H9 (cell line): ENCODE measurements around the gene PPP2R2B. TPM values are rescaled to one million over a fixed set of nuclear protein-coding genes. Genes with fewer than 3 reads are reported as not detected.
A peak's percentile ranks its signal among the peaks of the same experiment; 100 is the strongest.

ENCODE experiments used
- DNase-seq: peaks from one replicate; pipeline ENCODE4 v3.0.0-alpha.2; 2017
- H2AFZ ChIP-seq: one replicate; pipeline ENCODE4 v1.6.1; 2013; ENCODE audit warnings: mild to moderate bottlenecking, low read length, control low read depth, moderate library complexity
- H2AK5ac ChIP-seq: 2 replicates; pipeline ENCODE4 v1.6.1; 2013; ENCODE audit warnings: low read length, control low read depth, mixed read lengths; ENCODE audit not compliant: insufficient read length
- H2BK120ac ChIP-seq: one replicate; pipeline ENCODE4 v1.6.1; 2013; ENCODE audit warnings: low read depth, mild to moderate bottlenecking, low read length, control low read depth, inconsistent platforms; ENCODE audit not compliant: poor library complexity, severe bottlenecking
- H2BK12ac ChIP-seq: 2 replicates; pipeline ENCODE4 v1.6.1; 2013; ENCODE audit warnings: low read length, control low read depth, mixed read lengths, low read depth; ENCODE audit not compliant: insufficient read length
- H2BK15ac ChIP-seq: 2 replicates; pipeline ENCODE4 v1.6.1; 2013; ENCODE audit warnings: low read depth, low read length, control low read depth
- H2BK20ac ChIP-seq: one replicate; pipeline ENCODE4 v1.6.1; 2013; ENCODE audit warnings: low read depth, mild to moderate bottlenecking, low read length, control low read depth, inconsistent platforms; ENCODE audit not compliant: poor library complexity, severe bottlenecking
- H2BK5ac ChIP-seq: 2 replicates; pipeline ENCODE4 v1.6.1; 2013; ENCODE audit warnings: low read length, control low read depth, mixed read lengths; ENCODE audit not compliant: insufficient read length
- H3K14ac ChIP-seq: 2 replicates; pipeline ENCODE4 v1.6.1; 2013; ENCODE audit warnings: low read length, control low read depth; ENCODE audit not compliant: insufficient read depth
- H3K18ac ChIP-seq: 2 replicates; pipeline ENCODE4 v1.6.1; 2013; ENCODE audit warnings: low read depth, mild to moderate bottlenecking, mixed read lengths, low read length, control low read depth; ENCODE audit not compliant: insufficient read length
- H3K23ac ChIP-seq: 2 replicates; pipeline ENCODE4 v1.6.1; 2013; ENCODE audit warnings: low read length, control low read depth, mixed read lengths, low read depth; ENCODE audit not compliant: insufficient read length
- H3K23me2 ChIP-seq: 2 replicates; pipeline ENCODE4 v1.6.1; 2013; ENCODE audit warnings: low read depth, mild to moderate bottlenecking, mixed read lengths, low read length, control low read depth; ENCODE audit not compliant: insufficient read length, poor library complexity, severe bottlenecking
- H3K27ac ChIP-seq: 2 replicates; pipeline ENCODE4 v1.5.1; 2013; ENCODE audit warnings: low read length, control low read depth, mixed read lengths, low read depth; ENCODE audit not compliant: insufficient read length
- H3K27me3 ChIP-seq: 2 replicates; pipeline ENCODE4 v1.6.1; 2013; ENCODE audit warnings: low read length, control low read depth, inconsistent platforms; ENCODE audit not compliant: insufficient read depth
- H3K4ac ChIP-seq: 2 replicates; pipeline ENCODE4 v1.6.1; 2013; ENCODE audit warnings: low read depth, mild to moderate bottlenecking, control low read depth, inconsistent platforms, low read length, moderate library complexity
- H3K4me1 ChIP-seq: 2 replicates; pipeline ENCODE4 v1.6.1; 2013; ENCODE audit warnings: low read length, control low read depth, inconsistent platforms; ENCODE audit not compliant: insufficient read depth
- H3K4me2 ChIP-seq: 2 replicates; pipeline ENCODE4 v1.6.1; 2013; ENCODE audit warnings: low read length, control low read depth, mixed read lengths; ENCODE audit not compliant: insufficient read length, insufficient read depth
- H3K56ac ChIP-seq: 2 replicates; pipeline ENCODE4 v1.6.1; 2013; ENCODE audit warnings: low read depth, mild to moderate bottlenecking, mixed read lengths, low read length, control low read depth; ENCODE audit not compliant: insufficient read length
- H3K79me1 ChIP-seq: 2 replicates; pipeline ENCODE4 v1.6.1; 2013; ENCODE audit warnings: low read depth, mild to moderate bottlenecking, moderate library complexity, low read length, control low read depth, inconsistent platforms; ENCODE audit not compliant: insufficient read depth, poor library complexity, severe bottlenecking
- H3K79me2 ChIP-seq: 2 replicates; pipeline ENCODE4 v1.6.1; 2013; ENCODE audit warnings: low read length, control low read depth, inconsistent platforms; ENCODE audit not compliant: insufficient read depth
- H3K9ac ChIP-seq: 2 replicates; pipeline ENCODE4 v1.6.1; 2013; ENCODE audit warnings: low read length, control low read depth, mixed read lengths; ENCODE audit not compliant: insufficient read length; ENCODE audit errors: extremely low read depth
- H3K9me3 ChIP-seq: one replicate; pipeline ENCODE4 v1.6.1; 2013; ENCODE audit warnings: low read depth, low read length, inconsistent platforms; ENCODE audit not compliant: control insufficient read depth
- H3T11ph ChIP-seq: one replicate; pipeline ENCODE4 v1.6.1; 2013; ENCODE audit warnings: mild to moderate bottlenecking, low read length, control low read depth, inconsistent platforms
- H4K20me1 ChIP-seq: one replicate; pipeline ENCODE4 v1.6.1; 2013; ENCODE audit not compliant: control insufficient read depth, insufficient read length, insufficient read depth
- H4K5ac ChIP-seq: 2 replicates; pipeline ENCODE4 v1.6.1; 2013; ENCODE audit warnings: low read depth, mild to moderate bottlenecking, mixed read lengths, low read length, control low read depth; ENCODE audit not compliant: insufficient read length
- H4K8ac ChIP-seq: replicated peaks from 2 replicates; pipeline ENCODE4 v1.6.1; 2013; ENCODE audit warnings: low read length, control low read depth, mixed read lengths, low read depth; ENCODE audit not compliant: insufficient read length
- H4K91ac ChIP-seq: 2 replicates; pipeline ENCODE4 v1.6.1; 2013; ENCODE audit warnings: low read depth, mild to moderate bottlenecking, moderate library complexity, mixed read lengths, low read length, control low read depth; ENCODE audit not compliant: insufficient read length
- H3K27ac Mint-ChIP-seq, 3 experiments: 2 replicates in 2 of 3; 3 replicates in 1 of 3; pipeline ENCODE4 v1.8.0; 2020 to 2021; ENCODE audit warnings: mixed read lengths in 3 of 3, mild to moderate bottlenecking in 1 of 3, moderate library complexity in 1 of 3
- H3K27me3 Mint-ChIP-seq: 2 replicates; pipeline ENCODE4 v1.8.0; 2021; ENCODE audit warnings: low read depth, mild to moderate bottlenecking, moderate library complexity, mixed read lengths
- H3K36me3 Mint-ChIP-seq, 3 experiments: 2 replicates in 2 of 3; 3 replicates in 1 of 3; pipeline ENCODE4 v1.8.0; 2020 to 2021; ENCODE audit warnings: low read depth in 3 of 3, mixed read lengths in 3 of 3; ENCODE audit not compliant: insufficient read depth in 1 of 3
- H3K4me1 Mint-ChIP-seq, 2 experiments: 2 replicates each; pipeline ENCODE4 v1.8.0; 2020; ENCODE audit warnings: mixed read lengths in 2 of 2
- H3K4me3 Mint-ChIP-seq, 2 experiments: 2 replicates in 1 of 2; 3 replicates in 1 of 2; pipeline ENCODE4 v1.8.0; 2020 to 2021; ENCODE audit warnings: mild to moderate bottlenecking in 2 of 2, mixed read lengths in 2 of 2, moderate library complexity in 1 of 2
- H3K9me3 Mint-ChIP-seq, 2 experiments: 2 replicates in 1 of 2; 3 replicates in 1 of 2; pipeline ENCODE4 v1.8.0; 2020; ENCODE audit warnings: mild to moderate bottlenecking in 2 of 2, mixed read lengths in 2 of 2, moderate library complexity in 1 of 2
- CTCF ChIP-seq: fragments of 200-600 bp; sonication (generic); conservative IDR thresholded peaks from 3 replicates; pipeline ENCODE4 v1.8.0; 2021; ENCODE audit warnings: antibody characterized with exemption, mild to moderate bottlenecking
- WGBS: extraction: QIAGEN DNeasy Blood & Tissue Kit; methylation state at CpG from one replicate; pipeline ENCODE4 v1.1.7; 2013; ENCODE audit warnings: missing lambda C conversion rate, low lambda C conversion rate, mixed read lengths; ENCODE audit not compliant: insufficient read length; ENCODE audit errors: extremely low coverage; 5-methylcytosine and 5-hydroxymethylcytosine counted together
- total RNA-seq: library from RNA; stranded (reverse); gene quantifications from 2 replicates; pipeline ENCODE4 v1.2.1, GENCODE V29; 2021

The PPP2R2B gene
- total RNA-seq, 1 experiment from 2014 or later: 14.3 TPM

GRCh38 chr5:146785065-146785464 is 93.5 kb downstream of the PPP2R2B start:
- 0 out of 2 replicates have a peak, but pooled peaks cover 2% of the 10 kb centered on the region for H3K79me2 ChIP-seq
- no peak overlapping the region for H3K56ac ChIP-seq
- no peaks in the 10 kb centered on the region for H3K23me2 ChIP-seq
- no peaks in the 10 kb centered on the region for H3K9me3 ChIP-seq
- Mint-ChIP-seq H3K27ac (peak overlapping the region in 1 of 3 experiments; percentile 56; a peak in 1 of 7 replicates), H3K36me3 (peaks cover 9 to 17% (median 13%) of the 10 kb centered on the region in 3 experiments), H3K4me1 (peaks cover 35 to 39% of the 10 kb centered on the region in 2 experiments), H3K9me3 (peaks cover 6% of the 10 kb centered on the region in 2 experiments; a peak in 4 of 5 replicates), H3K27me3 (no peaks in the 10 kb centered on the region; the same call in none of the 2 replicates), H3K4me3 (no peak overlapping the region)
- H3K4ac ChIP-seq: no peak overlapping the region
- no peak overlapping the region for H4K8ac ChIP-seq
- no peak overlapping the region for H3K18ac ChIP-seq
- no peak overlapping the region for H2BK15ac ChIP-seq
- no peak overlapping the region for H3K9ac ChIP-seq
- H2BK20ac ChIP-seq: no peak overlapping the region
- no peak overlapping the region for H2BK12ac ChIP-seq
- H4K91ac ChIP-seq: no peak overlapping the region
- H2BK5ac ChIP-seq: no peak overlapping the region
- no peak for TF ChIP-seq CTCF
- H3K79me1 ChIP-seq: no peaks in the 10 kb centered on the region
- no peak overlapping the region for H2AK5ac ChIP-seq
- H3K23ac ChIP-seq: no peak overlapping the region
- H3K14ac ChIP-seq: no peak overlapping the region
- H3K27ac ChIP-seq: no peak overlapping the region
- H4K20me1 ChIP-seq: no peaks in the 10 kb centered on the region
- DNase-seq: no peak
- H3K4me2 ChIP-seq: no peak overlapping the region
- H3K27me3 ChIP-seq: no peaks in the 10 kb centered on the region
- no peak overlapping the region for H2BK120ac ChIP-seq
- H2AFZ ChIP-seq: no peak overlapping the region
- no peak overlapping the region for H4K5ac ChIP-seq
- H3K4me1 ChIP-seq: peaks cover 13% of the 10 kb centered on the region
- no peak overlapping the region for H3T11ph ChIP-seq
- WGBS: no CpG with 5 or more reads among the region's 3 CpGs
